Measurements from ENCODE around the gene IFT80. TPM values are rescaled to one million over a fixed set of nuclear protein-coding genes. Genes with fewer than 3 reads are reported as not detected.
A peak's percentile ranks its signal among the peaks of the same experiment; 100 is the strongest.

IFT80 gene
- total RNA-seq, 1 experiment from 2014 or later: 59.4 TPM

GRCh38 chr3:160401291-160402095, 2.5 kb upstream of the IFT80 start:
- H3K36me3 ChIP-seq (ENCODE audit: low read depth): peaks cover 8% of the 10 kb centered on the region; the same call in 1 of the 2 replicates
- peak; percentile 26 to 47 for DNase-seq
- intact Hi-C loops (cut with micrococcal nuclease; ENCODE audit: unreplicated experiment): loop anchor here (2.0 to 10.0 kb wide), 2 partner anchors 47 to 767 kb away; partner anchors contain the start of gene TRIM59
- H3K4me3 ChIP-seq: peak overlapping the region; percentile 90
- no TSS peak for BruUV-seq (replicated peaks)
- ChIA-PET POLR2A (ENCODE audit: unreplicated experiment) (interaction anchor here (0.6 kb wide), 1 partner anchor 1017 kb away, joined by 3 read pairs; no protein-coding TSS in a partner anchor), CTCF (interaction anchor here (0.6 kb wide), 1 partner anchor 1675 kb away, joined by 3 read pairs; no protein-coding TSS in a partner anchor)
- no peaks in the 10 kb centered on the region for H3K27me3 ChIP-seq (ENCODE audit: insufficient read depth, low read depth)
- peak overlapping the region; percentile 86 for H3K4me2 ChIP-seq
- peak overlapping the region; percentile 67 for H3K27ac ChIP-seq
- H2AFZ ChIP-seq: peak overlapping the region; percentile 93
- peaks cover 10% of the 10 kb centered on the region for H3F3A ChIP-seq (ENCODE audit: insufficient read depth, low read depth)
- TF ChIP-seq CTCF (conservative IDR thresholded peaks at IDR 0.05) (no peak), EZH2 (IDR thresholded peaks at IDR 0.05; ENCODE audit: low read depth) (no peak)
- H3K9me3 ChIP-seq (ENCODE audit: insufficient read depth, low read depth): no peaks in the 10 kb centered on the region
- no peaks in the 10 kb centered on the region for H3K9me2 ChIP-seq (ENCODE audit: insufficient read depth)
- peaks cover 95% of the 10 kb centered on the region for H3K79me2 ChIP-seq (ENCODE audit: low read depth)
- peaks cover 34% of the 10 kb centered on the region for H3K4me1 ChIP-seq (replicated peaks; ENCODE audit: insufficient read depth)
- peaks cover 11% of the 10 kb centered on the region for H4K20me1 ChIP-seq (ENCODE audit: insufficient read depth)

GRCh38 chr3:160400702-160401150, 1.7 kb upstream of the IFT80 start:
- TF ChIP-seq CTCF (conservative IDR thresholded peaks at IDR 0.05) (no peak), EZH2 (IDR thresholded peaks at IDR 0.05; ENCODE audit: low read depth) (no peak)
- peaks cover 34% of the 10 kb centered on the region for H3K4me1 ChIP-seq (replicated peaks; ENCODE audit: insufficient read depth)
- peaks cover 6% of the 10 kb centered on the region; the same call in 1 of the 2 replicates for H3K36me3 ChIP-seq (ENCODE audit: low read depth)
- H3K27me3 ChIP-seq (ENCODE audit: insufficient read depth, low read depth): no peaks in the 10 kb centered on the region
- H3K9me2 ChIP-seq (ENCODE audit: insufficient read depth): no peaks in the 10 kb centered on the region
- peaks cover 6% of the 10 kb centered on the region for H3F3A ChIP-seq (ENCODE audit: insufficient read depth, low read depth)
- peak overlapping the region; percentile 90 for H3K4me3 ChIP-seq
- ChIA-PET CTCF (interaction anchor here (0.6 kb wide), 1 partner anchor 1674 kb away, joined by 3 read pairs; no protein-coding TSS in a partner anchor), POLR2A (ENCODE audit: unreplicated experiment) (no interaction called here)
- peak in 1 of 2 experiments; percentile 34 for DNase-seq
- no TSS peak for BruUV-seq (replicated peaks)
- peak overlapping the region; percentile 93 for H2AFZ ChIP-seq
- intact Hi-C loops (cut with micrococcal nuclease; ENCODE audit: unreplicated experiment): loop anchor here (10.0 kb wide), 1 partner anchor 766 kb away; no protein-coding TSS in a partner anchor
- peaks cover 11% of the 10 kb centered on the region for H4K20me1 ChIP-seq (ENCODE audit: insufficient read depth)
- H3K27ac ChIP-seq: peak overlapping the region; percentile 67
- no peaks in the 10 kb centered on the region for H3K9me3 ChIP-seq (ENCODE audit: insufficient read depth, low read depth)
- peaks cover 89% of the 10 kb centered on the region for H3K79me2 ChIP-seq (ENCODE audit: low read depth)
- peak overlapping the region; percentile 86 for H3K4me2 ChIP-seq

- H3K4me3 ChIP-seq: peak overlapping the region; percentile 90
- CTCF ChIA-PET: interaction anchor here (0.6 kb wide), 1 partner anchor 13 kb away, joined by 4 read pairs; no protein-coding TSS in a partner anchor
- POLR2A ChIA-PET (ENCODE audit: unreplicated experiment): interaction anchor here (0.5 to 0.7 kb wide), 2 partner anchors 27 to 265 kb away, joined by 3 read pairs; no protein-coding TSS in a partner anchor
- H3K36me3 ChIP-seq (ENCODE audit: low read depth): 0 out of 2 replicates have a peak, but pooled peaks cover 5% of the 10 kb centered on the region
- TF ChIP-seq CTCF (conservative IDR thresholded peaks at IDR 0.05) (no peak), EZH2 (IDR thresholded peaks at IDR 0.05; ENCODE audit: low read depth) (no peak)
- peaks cover 83% of the 10 kb centered on the region for H3K79me2 ChIP-seq (ENCODE audit: low read depth)
- intact Hi-C loops (cut with micrococcal nuclease; ENCODE audit: unreplicated experiment): loop anchor here (10.0 kb wide), 1 partner anchor 765 kb away; no protein-coding TSS in a partner anchor
- H3K4me2 ChIP-seq: peak overlapping the region; percentile 86
- H2AFZ ChIP-seq: peak overlapping the region; percentile 93
- H3K9me2 ChIP-seq (ENCODE audit: insufficient read depth): no peaks in the 10 kb centered on the region
- DNase-seq: peak in 1 of 2 experiments; percentile 44
- H3F3A ChIP-seq (ENCODE audit: insufficient read depth, low read depth): peaks cover 5% of the 10 kb centered on the region; the same call in 1 of the 2 replicates
- no TSS peak for BruUV-seq (replicated peaks)
- peak overlapping the region; percentile 67 for H3K27ac ChIP-seq
- H3K4me1 ChIP-seq (replicated peaks; ENCODE audit: insufficient read depth): peaks cover 34% of the 10 kb centered on the region
- H3K27me3 ChIP-seq (ENCODE audit: insufficient read depth, low read depth): no peaks in the 10 kb centered on the region
- peaks cover 11% of the 10 kb centered on the region for H4K20me1 ChIP-seq (ENCODE audit: insufficient read depth)
- H3K9me3 ChIP-seq (ENCODE audit: insufficient read depth, low read depth): no peaks in the 10 kb centered on the region
Observed at GRCh38 chr3:160400030-160400701, 1.1 kb upstream of the IFT80 start.

All from PC-9 (cell line).